SK-N-MC (cell line): ENCODE data around the gene RTN4RL1.

Experiments used
- EZH2 ChIP-seq: fragments of 200-600 bp; sonication (generic); IDR thresholded peaks from one replicate; pipeline ENCODE4 v1.6.1; 2017; ENCODE audit warnings: antibody characterized with exemption
- FOXP2 ChIP-seq: optimal IDR thresholded peaks from 2 replicates; pipeline ENCODE3; 2011; ENCODE audit warnings: mild to moderate bottlenecking, moderate library complexity; ENCODE audit not compliant: insufficient read depth; ENCODE audit errors: extremely low read length, control extremely low read depth
- POLR2AphosphoS5 ChIP-seq: IDR thresholded peaks from 2 replicates; pipeline ENCODE4 v1.6.1; 2012; ENCODE audit warnings: mild to moderate bottlenecking, low read depth, low read length, borderline replicate concordance

GRCh38 chr17:2059547-2060384, 34.6 kb upstream of the RTN4RL1 start:
- TF ChIP-seq POLR2AphosphoS5 (no peak), EZH2 (no peak), FOXP2 (no peak)
